GM12878 (cell line): Measurements from ENCODE around the gene CACNA1A. TPM values are rescaled to one million over a fixed set of nuclear protein-coding genes. Genes with fewer than 3 reads are reported as not detected.
A peak's percentile ranks its signal among the peaks of the same experiment; 100 is the strongest.

Source experiments
- ATF2 ChIP-seq: IDR thresholded peaks from 2 replicates; pipeline ENCODE4 v1.6.1; 2012; ENCODE audit warnings: low read length, inconsistent platforms
- BMI1 ChIP-seq: fragments of 450-650 bp; IDR thresholded peaks from 2 replicates; pipeline ENCODE4 v1.6.1; 2016; ENCODE audit warnings: mild to moderate bottlenecking, moderate library complexity, borderline replicate concordance
- ESRRA ChIP-seq: IDR thresholded peaks from 2 replicates; pipeline ENCODE4 v1.6.1; 2012; ENCODE audit warnings: mild to moderate bottlenecking, low read length, improper control_type of control experiment
- GATAD2B ChIP-seq: fragments of 450-650 bp; conservative IDR thresholded peaks from 2 replicates; pipeline ENCODE4 v1.6.1; 2017; ENCODE audit warnings: low read depth, mild to moderate bottlenecking, moderate library complexity
- HDGF ChIP-seq: fragments of 450-650 bp; IDR thresholded peaks from 2 replicates; pipeline ENCODE4 v1.6.1; 2016; ENCODE audit warnings: antibody characterized with exemption
- NFIC ChIP-seq: IDR thresholded peaks from 2 replicates; pipeline ENCODE4 v1.6.1; 2012; ENCODE audit warnings: low read depth, mild to moderate bottlenecking, inconsistent platforms, low read length, moderate library complexity
- NRF1 ChIP-seq: conservative IDR thresholded peaks from 2 replicates; pipeline ENCODE4 v1.6.1; 2011; ENCODE audit warnings: mild to moderate bottlenecking, low read depth, low read length, improper control_type of control experiment
- PAX8 ChIP-seq: fragments of 450-650 bp; IDR thresholded peaks from 2 replicates; pipeline ENCODE4 v1.6.1; 2017; ENCODE audit warnings: mild to moderate bottlenecking, moderate library complexity
- RAD21 ChIP-seq: IDR thresholded peaks from 2 replicates; pipeline ENCODE4 v1.6.1; 2011; ENCODE audit warnings: mild to moderate bottlenecking, low read depth, low read length, moderate library complexity; ENCODE audit not compliant: insufficient read depth
- SIX5 ChIP-seq: IDR thresholded peaks from 2 replicates; pipeline ENCODE4 v1.6.1; 2011; ENCODE audit warnings: mild to moderate bottlenecking, low read depth, low read length, moderate library complexity; ENCODE audit not compliant: severe bottlenecking
- SPI1 ChIP-seq: IDR thresholded peaks from 2 replicates; pipeline ENCODE4 v1.6.1; 2011; ENCODE audit warnings: low read depth, mild to moderate bottlenecking, low read length, moderate library complexity, borderline replicate concordance; ENCODE audit not compliant: insufficient read depth
- STAT3 ChIP-seq: IDR thresholded peaks from 2 replicates; pipeline ENCODE4 v1.6.1; 2011; ENCODE audit warnings: low read depth, low read length, improper control_type of control experiment
- TBL1XR1 ChIP-seq: IDR thresholded peaks from 2 replicates; pipeline ENCODE4 v1.6.1; 2012; ENCODE audit warnings: low read depth, low read length, improper control_type of control experiment
- ZBED1 ChIP-seq: IDR thresholded peaks from 2 replicates; pipeline ENCODE4 v1.6.1; 2016; ENCODE audit warnings: borderline replicate concordance
- polyA plus RNA-seq, 11 experiments: library from polyadenylated mRNA; depleted of rRNA in 4 of 11; unstranded in 6 of 11; stranded (reverse) in 5 of 11; fragments of >200 nt; fragmentation: Nextera tagmentation in 4 of 11; fragmentation: Illumina TruSeq in 1 of 11; extraction: Ambion mirVana in 4 of 11; extraction: Trizol in 1 of 11; gene quantifications; 1 replicate in 1 of 11; 2 replicates in 10 of 11; pipeline versions ENCODE4 v1.2.1 to v1.2.3, GENCODE V29; 2011 to 2016; ENCODE audit warnings: inconsistent platforms in 2 of 11, missing spikeins in 2 of 11, low read depth in 1 of 11
- total RNA-seq, 4 experiments: library from RNA; depleted of rRNA in 3 of 4; stranded (reverse); fragments of >200 nt in 3 of 4; fragmentation: Illumina TruSeq in 1 of 4; extraction: Trizol in 1 of 4; gene quantifications; 2 replicates each; pipeline versions ENCODE4 v1.2.1 to v1.2.3, GENCODE V29; 2013 to 2021
- TF ChIP-seq, protein P1 (sequence below): fragments of 450-650 bp; formaldehyde crosslinking; IDR thresholded peaks from 2 replicates; pipeline ENCODE4 v1.4.0; 2020; ENCODE audit warnings: mild to moderate bottlenecking, moderate library complexity
- TF ChIP-seq, protein P2 (sequence below): fragments of 450-650 bp; IDR thresholded peaks from 2 replicates; pipeline ENCODE4 v1.6.1; 2017; ENCODE audit warnings: antibody characterized with exemption, mild to moderate bottlenecking, moderate library complexity
- TF ChIP-seq, protein P3 (sequence below): fragments of 450-650 bp; IDR thresholded peaks from 2 replicates; pipeline ENCODE4 v1.6.1; 2017; ENCODE audit warnings: mild to moderate bottlenecking, moderate library complexity

The CACNA1A gene
- total and polyA plus RNA-seq, 10 of the 15 experiments (the other 5 are each of a cell fraction or from before 2014, with no cell fraction given) = 1.1 to 4.4 (median 2.5) TPM

- TF ChIP-seq, protein P1, sequence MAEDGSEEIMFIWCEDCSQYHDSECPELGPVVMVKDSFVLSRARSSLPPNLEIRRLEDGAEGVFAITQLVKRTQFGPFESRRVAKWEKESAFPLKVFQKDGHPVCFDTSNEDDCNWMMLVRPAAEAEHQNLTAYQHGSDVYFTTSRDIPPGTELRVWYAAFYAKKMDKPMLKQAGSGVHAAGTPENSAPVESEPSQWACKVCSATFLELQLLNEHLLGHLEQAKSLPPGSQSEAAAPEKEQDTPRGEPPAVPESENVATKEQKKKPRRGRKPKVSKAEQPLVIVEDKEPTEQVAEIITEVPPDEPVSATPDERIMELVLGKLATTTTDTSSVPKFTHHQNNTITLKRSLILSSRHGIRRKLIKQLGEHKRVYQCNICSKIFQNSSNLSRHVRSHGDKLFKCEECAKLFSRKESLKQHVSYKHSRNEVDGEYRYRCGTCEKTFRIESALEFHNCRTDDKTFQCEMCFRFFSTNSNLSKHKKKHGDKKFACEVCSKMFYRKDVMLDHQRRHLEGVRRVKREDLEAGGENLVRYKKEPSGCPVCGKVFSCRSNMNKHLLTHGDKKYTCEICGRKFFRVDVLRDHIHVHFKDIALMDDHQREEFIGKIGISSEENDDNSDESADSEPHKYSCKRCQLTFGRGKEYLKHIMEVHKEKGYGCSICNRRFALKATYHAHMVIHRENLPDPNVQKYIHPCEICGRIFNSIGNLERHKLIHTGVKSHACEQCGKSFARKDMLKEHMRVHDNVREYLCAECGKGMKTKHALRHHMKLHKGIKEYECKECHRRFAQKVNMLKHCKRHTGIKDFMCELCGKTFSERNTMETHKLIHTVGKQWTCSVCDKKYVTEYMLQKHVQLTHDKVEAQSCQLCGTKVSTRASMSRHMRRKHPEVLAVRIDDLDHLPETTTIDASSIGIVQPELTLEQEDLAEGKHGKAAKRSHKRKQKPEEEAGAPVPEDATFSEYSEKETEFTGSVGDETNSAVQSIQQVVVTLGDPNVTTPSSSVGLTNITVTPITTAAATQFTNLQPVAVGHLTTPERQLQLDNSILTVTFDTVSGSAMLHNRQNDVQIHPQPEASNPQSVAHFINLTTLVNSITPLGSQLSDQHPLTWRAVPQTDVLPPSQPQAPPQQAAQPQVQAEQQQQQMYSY (CRISPR knock-in tag) = no peak
- TF ChIP-seq, protein P2, sequence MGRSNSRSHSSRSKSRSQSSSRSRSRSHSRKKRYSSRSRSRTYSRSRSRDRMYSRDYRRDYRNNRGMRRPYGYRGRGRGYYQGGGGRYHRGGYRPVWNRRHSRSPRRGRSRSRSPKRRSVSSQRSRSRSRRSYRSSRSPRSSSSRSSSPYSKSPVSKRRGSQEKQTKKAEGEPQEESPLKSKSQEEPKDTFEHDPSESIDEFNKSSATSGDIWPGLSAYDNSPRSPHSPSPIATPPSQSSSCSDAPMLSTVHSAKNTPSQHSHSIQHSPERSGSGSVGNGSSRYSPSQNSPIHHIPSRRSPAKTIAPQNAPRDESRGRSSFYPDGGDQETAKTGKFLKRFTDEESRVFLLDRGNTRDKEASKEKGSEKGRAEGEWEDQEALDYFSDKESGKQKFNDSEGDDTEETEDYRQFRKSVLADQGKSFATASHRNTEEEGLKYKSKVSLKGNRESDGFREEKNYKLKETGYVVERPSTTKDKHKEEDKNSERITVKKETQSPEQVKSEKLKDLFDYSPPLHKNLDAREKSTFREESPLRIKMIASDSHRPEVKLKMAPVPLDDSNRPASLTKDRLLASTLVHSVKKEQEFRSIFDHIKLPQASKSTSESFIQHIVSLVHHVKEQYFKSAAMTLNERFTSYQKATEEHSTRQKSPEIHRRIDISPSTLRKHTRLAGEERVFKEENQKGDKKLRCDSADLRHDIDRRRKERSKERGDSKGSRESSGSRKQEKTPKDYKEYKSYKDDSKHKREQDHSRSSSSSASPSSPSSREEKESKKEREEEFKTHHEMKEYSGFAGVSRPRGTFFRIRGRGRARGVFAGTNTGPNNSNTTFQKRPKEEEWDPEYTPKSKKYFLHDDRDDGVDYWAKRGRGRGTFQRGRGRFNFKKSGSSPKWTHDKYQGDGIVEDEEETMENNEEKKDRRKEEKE = no peak
- no peak; the same call in 1 of the 2 replicates for TF ChIP-seq ATF2
- TF ChIP-seq STAT3 = no peak
- no peak for TF ChIP-seq SPI1
- no peak for TF ChIP-seq RAD21
- TF ChIP-seq, protein P3, sequence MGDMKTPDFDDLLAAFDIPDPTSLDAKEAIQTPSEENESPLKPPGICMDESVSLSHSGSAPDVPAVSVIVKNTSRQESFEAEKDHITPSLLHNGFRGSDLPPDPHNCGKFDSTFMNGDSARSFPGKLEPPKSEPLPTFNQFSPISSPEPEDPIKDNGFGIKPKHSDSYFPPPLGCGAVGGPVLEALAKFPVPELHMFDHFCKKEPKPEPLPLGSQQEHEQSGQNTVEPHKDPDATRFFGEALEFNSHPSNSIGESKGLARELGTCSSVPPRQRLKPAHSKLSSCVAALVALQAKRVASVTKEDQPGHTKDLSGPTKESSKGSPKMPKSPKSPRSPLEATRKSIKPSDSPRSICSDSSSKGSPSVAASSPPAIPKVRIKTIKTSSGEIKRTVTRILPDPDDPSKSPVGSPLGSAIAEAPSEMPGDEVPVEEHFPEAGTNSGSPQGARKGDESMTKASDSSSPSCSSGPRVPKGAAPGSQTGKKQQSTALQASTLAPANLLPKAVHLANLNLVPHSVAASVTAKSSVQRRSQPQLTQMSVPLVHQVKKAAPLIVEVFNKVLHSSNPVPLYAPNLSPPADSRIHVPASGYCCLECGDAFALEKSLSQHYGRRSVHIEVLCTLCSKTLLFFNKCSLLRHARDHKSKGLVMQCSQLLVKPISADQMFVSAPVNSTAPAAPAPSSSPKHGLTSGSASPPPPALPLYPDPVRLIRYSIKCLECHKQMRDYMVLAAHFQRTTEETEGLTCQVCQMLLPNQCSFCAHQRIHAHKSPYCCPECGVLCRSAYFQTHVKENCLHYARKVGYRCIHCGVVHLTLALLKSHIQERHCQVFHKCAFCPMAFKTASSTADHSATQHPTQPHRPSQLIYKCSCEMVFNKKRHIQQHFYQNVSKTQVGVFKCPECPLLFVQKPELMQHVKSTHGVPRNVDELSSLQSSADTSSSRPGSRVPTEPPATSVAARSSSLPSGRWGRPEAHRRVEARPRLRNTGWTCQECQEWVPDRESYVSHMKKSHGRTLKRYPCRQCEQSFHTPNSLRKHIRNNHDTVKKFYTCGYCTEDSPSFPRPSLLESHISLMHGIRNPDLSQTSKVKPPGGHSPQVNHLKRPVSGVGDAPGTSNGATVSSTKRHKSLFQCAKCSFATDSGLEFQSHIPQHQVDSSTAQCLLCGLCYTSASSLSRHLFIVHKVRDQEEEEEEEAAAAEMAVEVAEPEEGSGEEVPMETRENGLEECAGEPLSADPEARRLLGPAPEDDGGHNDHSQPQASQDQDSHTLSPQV = no peak
- TF ChIP-seq BMI1 = no peak
- no peak for TF ChIP-seq NRF1
- peak; percentile 79 for TF ChIP-seq GATAD2B
- TF ChIP-seq TBL1XR1 = no peak
- no peak for TF ChIP-seq NFIC
- TF ChIP-seq ESRRA = no peak
- TF ChIP-seq PAX8 = no peak
- TF ChIP-seq ZBED1 = 0 out of 2 replicates have a peak, but pooled peaks have one; percentile 28
- TF ChIP-seq SIX5 = no peak
- TF ChIP-seq HDGF = no peak
Observed at GRCh38 chr19:13181747-13182388, 324.4 kb downstream of the CACNA1A start (continued).
